Epithelial cell of proximal tubule (primary cell): Measurements from ENCODE around the gene TLE2. TPM values are rescaled to one million over a fixed set of nuclear protein-coding genes. Genes with fewer than 3 reads are reported as not detected.

Source experiments
- DNase-seq: peaks from one replicate; pipeline ENCODE4 v3.0.0-alpha.2; 2011; ENCODE audit warnings: low read depth
- H3K4me3 ChIP-seq: 2 replicates; pipeline ENCODE4 v1.5.1; 2011; ENCODE audit warnings: low read depth, mild to moderate bottlenecking, low read length
- CTCF ChIP-seq: conservative IDR thresholded peaks from 2 replicates; pipeline ENCODE4 v1.5.1; 2012; ENCODE audit warnings: low read depth, mild to moderate bottlenecking, low read length
- total RNA-seq: library from RNA; depleted of rRNA; stranded (reverse); fragments of >200 nt; gene quantifications from 2 replicates; pipeline ENCODE4 v1.2.3, GENCODE V29; 2015

TLE2 gene
- total RNA-seq, 1 donor from 2014 or later: 2.9 TPM

- no peak for DNase-seq
- no peak overlapping the region for H3K4me3 ChIP-seq
- no peak for TF ChIP-seq CTCF
Measured at GRCh38 chr19:3010871-3011270, 18.2 kb downstream of the TLE2 start.

- no peak overlapping the region for H3K4me3 ChIP-seq
- TF ChIP-seq CTCF: no peak
- no peak for DNase-seq
Measured at GRCh38 chr19:3008994-3009393, 20.1 kb downstream of the TLE2 start.

- DNase-seq: no peak
- TF ChIP-seq CTCF: no peak
- no peak overlapping the region for H3K4me3 ChIP-seq
Measured at GRCh38 chr19:3007975-3008374, 21.1 kb downstream of the TLE2 start.

- TF ChIP-seq CTCF: no peak
- no peak overlapping the region for H3K4me3 ChIP-seq
- no peak for DNase-seq
Measured at GRCh38 chr19:3006075-3006767, 22.9 kb downstream of the TLE2 start.

- DNase-seq: no peak
- no peak for TF ChIP-seq CTCF
- no peak overlapping the region for H3K4me3 ChIP-seq
Measured at GRCh38 chr19:3005345-3005744, 23.7 kb downstream of the TLE2 start.

- DNase-seq: no peak
- H3K4me3 ChIP-seq: no peak overlapping the region
- no peak for TF ChIP-seq CTCF
Measured at GRCh38 chr19:3004522-3004921, 24.6 kb downstream of the TLE2 start.

- no peak for TF ChIP-seq CTCF
- H3K4me3 ChIP-seq: no peak overlapping the region
- DNase-seq: no peak
Measured at GRCh38 chr19:3003046-3003445, 26.0 kb downstream of the TLE2 start.
